HCT116 (cell line): ENCODE data around the gene MYOM1. TPM values are rescaled to one million over a fixed set of nuclear protein-coding genes. Genes with fewer than 3 reads are reported as not detected.
A peak's percentile ranks its signal among the peaks of the same experiment; 100 is the strongest.

Source experiments
- ATAC-seq: fragments of 200-7000 bp; cut with Tn5 transposase; 2 replicates; pipeline ENCODE4 v1.9.1; 2020; ENCODE audit warnings: mild to moderate bottlenecking, moderate library complexity
- BruUV-seq: library from RNA; stranded (reverse); fragments of 400-500 nt; replicated peaks from 2 replicates; lab custom pipeline; 2021; lab: Mats Ljungman, UMichigan
- CTCF ChIA-PET: fragments of 300-600 bp; sonication (Branson Sonifier 250); formaldehyde crosslinking; loops from one replicate; lab custom pipeline; 2021; ENCODE audit warnings: antibody characterized with exemption; lab: Charles Lee
- POLR2A ChIA-PET: fragments of 300-600, 350-600 bp; sonication (Branson Sonifier 250); formaldehyde crosslinking; loops from one replicate; lab custom pipeline; 2021; ENCODE audit warnings: antibody characterized with exemption; lab: Charles Lee
- RAD21 ChIA-PET, 2 experiments: fragments of 300-600 bp; sonication (Branson Sonifier 250); formaldehyde crosslinking; loops; one replicate each; lab custom pipeline; 2023; ENCODE audit warnings: low total read pairs in 2 of 2; ENCODE audit not compliant: uncharacterized antibody in 2 of 2, unreplicated experiment in 2 of 2, low non-redundant PET in 1 of 2; lab: Charles Lee
- DNase-seq: peaks from one replicate; pipeline ENCODE4 v3.0.0-alpha.2; 2010; ENCODE audit warnings: low read depth, low spot score
- H2AFZ ChIP-seq: fragments of 200-600 bp; shearing (Covaris generic), sonication (generic); 2 replicates; pipeline ENCODE4 v1.6.1; 2017; ENCODE audit warnings: low read depth, mixed run types, mixed read lengths, antibody characterized with exemption, low read length; ENCODE audit not compliant: poor library complexity, severe bottlenecking
- H3K27ac ChIP-seq: 2 replicates; pipeline ENCODE4 v1.5.1; 2012; ENCODE audit warnings: low read depth, low read length
- H3K27me3 ChIP-seq: fragments of 200-600 bp; sonication (generic); 2 replicates; pipeline ENCODE4 v1.6.1; 2016; ENCODE audit warnings: mixed run types, low read length, mixed read lengths; ENCODE audit not compliant: insufficient read depth
- H3K36me3 ChIP-seq, 2 experiments: fragments of 200-500 bp in 1 of 2; fragments of 200-600 bp in 1 of 2; sonication (Bioruptor generic) in 1 of 2; sonication (generic) in 1 of 2; 2 replicates each; pipeline versions ENCODE4 v1.5.1 to v1.6.1; 2014 to 2016; ENCODE audit warnings: low read length in 2 of 2, inconsistent platforms in 1 of 2, mixed read lengths in 1 of 2, mixed run types in 1 of 2; ENCODE audit not compliant: insufficient read depth in 2 of 2, control insufficient read depth in 1 of 2
- H3K4me1 ChIP-seq, 2 experiments: fragments of 200-600 bp in 1 of 2; sonication (generic) in 1 of 2; 2 replicates each; pipeline versions ENCODE4 v1.5.1 to v1.6.1; 2012 to 2017; ENCODE audit warnings: low read length in 2 of 2, inconsistent platforms in 1 of 2, mild to moderate bottlenecking in 1 of 2, mixed read lengths in 1 of 2, mixed run types in 1 of 2, moderate library complexity in 1 of 2; ENCODE audit not compliant: insufficient read depth in 2 of 2, control insufficient read depth in 1 of 2
- H3K4me2 ChIP-seq: fragments of 200-600 bp; sonication (generic); 2 replicates; pipeline ENCODE4 v1.6.1; 2017; ENCODE audit warnings: mixed run types, low read length, mixed read lengths
- H3K4me3 ChIP-seq, 2 experiments: fragments of 200-600 bp in 1 of 2; sonication (generic) in 1 of 2; replicated peaks in 1 of 2; 2 replicates each; pipeline ENCODE4 v1.5.1; 2011 to 2016; ENCODE audit warnings: low read length in 2 of 2, control low read depth in 1 of 2, low read depth in 1 of 2, mild to moderate bottlenecking in 1 of 2, mixed read lengths in 1 of 2, mixed run types in 1 of 2
- H3K79me2 ChIP-seq: fragments of 200-600 bp; sonication (generic); 2 replicates; pipeline ENCODE4 v1.6.1; 2017; ENCODE audit warnings: mild to moderate bottlenecking, mixed run types, low read length, moderate library complexity, mixed read lengths; ENCODE audit not compliant: insufficient read depth
- H3K9ac ChIP-seq: fragments of 200-600 bp; sonication (generic); 2 replicates; pipeline ENCODE4 v1.6.1; 2016; ENCODE audit warnings: low read length, mixed read lengths
- H3K9me2 ChIP-seq: fragments of 200-600 bp; sonication (generic), shearing (Covaris generic); 2 replicates; pipeline ENCODE4 v1.6.1; 2017; ENCODE audit warnings: mixed run types, mild to moderate bottlenecking, moderate library complexity; ENCODE audit not compliant: insufficient read depth
- H3K9me3 ChIP-seq, 2 experiments: fragments of 200-500 bp in 1 of 2; fragments of 200-600 bp in 1 of 2; sonication (Bioruptor generic) in 1 of 2; sonication (generic) in 1 of 2; 2 replicates each; pipeline ENCODE4 v1.6.1; 2014 to 2017; ENCODE audit warnings: low read length in 2 of 2, mixed read lengths in 2 of 2, inconsistent platforms in 1 of 2, low read depth in 1 of 2, mild to moderate bottlenecking in 1 of 2, mixed run types in 1 of 2, moderate library complexity in 1 of 2; ENCODE audit not compliant: control insufficient read depth in 1 of 2, insufficient read depth in 1 of 2
- H4K20me1 ChIP-seq: fragments of 200-600 bp; sonication (generic), shearing (Covaris generic); 2 replicates; pipeline ENCODE4 v1.6.1; 2017; ENCODE audit warnings: mixed run types, mild to moderate bottlenecking, moderate library complexity; ENCODE audit not compliant: insufficient read depth
- CEBPB ChIP-seq: IDR thresholded peaks from 2 replicates; pipeline ENCODE4 v1.6.1; 2012; ENCODE audit warnings: low read depth
- EGR1 ChIP-seq: IDR thresholded peaks from 2 replicates; pipeline ENCODE4 v1.6.1; 2012; ENCODE audit warnings: low read depth
- EZH2phosphoT487 ChIP-seq: fragments of 200-600 bp; IDR thresholded peaks from 2 replicates; pipeline ENCODE4 v1.6.1; 2018; ENCODE audit warnings: antibody characterized with exemption, borderline replicate concordance
- FOSL1 ChIP-seq: IDR thresholded peaks from 2 replicates; pipeline ENCODE4 v1.6.1; 2012; ENCODE audit warnings: low read depth
- SRF ChIP-seq: IDR thresholded peaks from 2 replicates; pipeline ENCODE4 v1.6.1; 2012; ENCODE audit warnings: low read depth
- ZNF274 ChIP-seq: fragments of 200-500 bp; sonication (Bioruptor generic); IDR thresholded peaks from 2 replicates; pipeline ENCODE4 v1.6.1; 2014; ENCODE audit warnings: mild to moderate bottlenecking, low read depth, low read length, inconsistent platforms
- intact Hi-C: fragments of 100-400 bp; cut with micrococcal nuclease; formaldehyde crosslinking; loops from 2 replicates; pipeline ENCODE4 v1.10.0; 2022
- total RNA-seq: library from RNA; stranded (reverse); gene quantifications from one replicate; pipeline ENCODE4 v1.2.1, GENCODE V29; 2021; ENCODE audit not compliant: unreplicated experiment
- TF ChIP-seq, protein P1 (sequence below): IDR thresholded peaks from 2 replicates; pipeline ENCODE4 v1.6.1; 2011; ENCODE audit warnings: mild to moderate bottlenecking, low read length, moderate library complexity; ENCODE audit not compliant: insufficient replicate concordance; ENCODE audit errors: extremely low read depth

Gene MYOM1
- total RNA-seq, 1 experiment from 2014 or later, result 0.52 TPM

DNA sequence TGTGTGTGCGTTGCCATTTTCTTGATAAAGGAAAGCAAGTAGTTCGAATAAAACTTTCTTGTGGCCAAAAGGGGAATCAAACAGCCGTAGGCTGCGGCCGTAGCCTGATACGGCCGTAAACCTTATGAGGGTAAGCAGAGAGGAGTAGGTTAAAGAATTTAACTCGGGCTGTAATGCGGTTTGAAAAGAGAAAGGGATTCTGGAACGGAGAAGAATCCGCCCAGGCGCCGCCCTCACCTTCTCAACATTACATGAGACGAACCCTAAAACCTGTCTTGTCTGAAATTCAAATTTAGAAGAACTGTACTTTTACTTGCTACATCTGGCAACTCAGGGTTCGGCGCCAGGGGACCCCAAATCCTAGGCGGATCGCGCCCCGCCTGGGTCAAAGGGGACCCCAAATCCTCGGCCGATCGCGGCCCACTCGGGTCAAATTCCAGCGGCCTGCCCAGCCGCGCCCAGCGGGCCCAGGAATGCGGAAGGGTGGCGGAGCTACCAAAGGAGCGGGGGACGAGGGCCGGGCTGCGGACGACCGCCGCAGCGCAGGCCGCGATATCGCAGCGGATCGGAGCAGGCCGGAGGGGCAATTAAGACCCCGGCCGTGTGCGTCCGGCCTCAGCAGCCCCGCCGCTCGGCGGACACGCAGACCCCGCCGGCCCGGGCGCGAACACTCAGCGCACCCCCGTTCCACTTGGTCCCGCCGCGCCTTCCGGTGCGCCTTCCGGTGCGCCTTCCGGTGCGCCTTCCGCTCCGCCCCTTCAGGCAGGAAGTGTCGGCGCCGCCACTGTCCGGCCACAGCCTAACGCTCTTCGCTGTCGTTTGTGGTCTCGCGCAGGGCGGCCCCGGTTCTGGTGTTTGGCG is 41.8 kb upstream of the MYOM1 start, which contains the start of gene MYL12B (continued):
- TF ChIP-seq, protein P1, sequence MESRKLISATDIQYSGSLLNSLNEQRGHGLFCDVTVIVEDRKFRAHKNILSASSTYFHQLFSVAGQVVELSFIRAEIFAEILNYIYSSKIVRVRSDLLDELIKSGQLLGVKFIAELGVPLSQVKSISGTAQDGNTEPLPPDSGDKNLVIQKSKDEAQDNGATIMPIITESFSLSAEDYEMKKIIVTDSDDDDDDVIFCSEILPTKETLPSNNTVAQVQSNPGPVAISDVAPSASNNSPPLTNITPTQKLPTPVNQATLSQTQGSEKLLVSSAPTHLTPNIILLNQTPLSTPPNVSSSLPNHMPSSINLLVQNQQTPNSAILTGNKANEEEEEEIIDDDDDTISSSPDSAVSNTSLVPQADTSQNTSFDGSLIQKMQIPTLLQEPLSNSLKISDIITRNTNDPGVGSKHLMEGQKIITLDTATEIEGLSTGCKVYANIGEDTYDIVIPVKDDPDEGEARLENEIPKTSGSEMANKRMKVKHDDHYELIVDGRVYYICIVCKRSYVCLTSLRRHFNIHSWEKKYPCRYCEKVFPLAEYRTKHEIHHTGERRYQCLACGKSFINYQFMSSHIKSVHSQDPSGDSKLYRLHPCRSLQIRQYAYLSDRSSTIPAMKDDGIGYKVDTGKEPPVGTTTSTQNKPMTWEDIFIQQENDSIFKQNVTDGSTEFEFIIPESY, result no peak
- TF ChIP-seq CEBPB, result no peak; the same call in 1 of the 2 replicates
- peak; percentile 40; the same call in 1 of the 2 replicates for TF ChIP-seq SRF
- TF ChIP-seq EZH2phosphoT487, result no peak

DNA sequence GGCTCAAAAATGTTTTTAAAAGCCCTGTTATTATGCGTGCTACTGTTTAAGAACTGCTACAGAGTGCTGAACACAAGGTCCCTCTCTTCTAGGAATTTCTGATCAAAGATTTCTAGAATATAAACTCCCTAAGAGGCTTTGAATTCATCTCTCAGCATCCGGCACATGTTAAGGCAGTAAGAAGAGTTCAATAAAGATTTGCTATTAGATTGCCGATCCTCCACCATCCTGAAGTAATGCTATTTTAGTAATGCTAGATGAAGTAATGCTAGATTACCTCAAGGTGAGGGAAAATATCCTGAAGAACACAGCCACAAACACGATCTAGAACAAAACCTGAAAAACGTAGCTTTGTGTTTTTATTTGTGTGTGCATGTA is 41.2 kb upstream of the MYOM1 start:
- H3K27ac ChIP-seq, result peak overlapping the region; percentile 89
- no peaks in the 10 kb centered on the region for H3K9me2 ChIP-seq
- H3K9me3 ChIP-seq, result no peaks in the 10 kb centered on the region
- POLR2A ChIA-PET, result interaction anchor here (1.1 to 3.2 kb wide), 3 partner anchors 10 to 405 kb away, joined by 4 to 20 read pairs (median 4); no protein-coding TSS in a partner anchor
- peaks cover 16 to 19% of the 10 kb centered on the region in 2 experiments; a peak in 3 of 4 replicates for H3K36me3 ChIP-seq
- intact Hi-C loops, result loop anchor here (5.0 kb wide), 2 partner anchors 186 to 331 kb away; no protein-coding TSS in a partner anchor
- RAD21 ChIA-PET, result interaction anchor here in 1 of 2 experiments (0.5 kb wide), 1 partner anchor 338 kb away, joined by 5 read pairs; no protein-coding TSS in a partner anchor
- H3K4me2 ChIP-seq, result peak overlapping the region; percentile 81
- peak overlapping the region; percentile 73 for H3K9ac ChIP-seq
- peak overlapping the region; percentile 79 to 90 for H3K4me3 ChIP-seq
- CTCF ChIA-PET, result no interaction called here
- no peak for DNase-seq
- no peaks in the 10 kb centered on the region for H3K27me3 ChIP-seq
- peaks cover 48% of the 10 kb centered on the region for H3K79me2 ChIP-seq
- no TSS peak for BruUV-seq
- H4K20me1 ChIP-seq, result peaks cover 30% of the 10 kb centered on the region; the same call in 1 of the 2 replicates
- H3K4me1 ChIP-seq, result peaks cover 32 to 40% of the 10 kb centered on the region in 2 experiments
- no peak overlapping the region for H2AFZ ChIP-seq
- TF ChIP-seq EZH2phosphoT487 (no peak), ZNF274 (no peak), FOSL1 (0 out of 2 replicates have a peak, but pooled peaks have one; percentile 15), EGR1 (no peak)
- no peak for ATAC-seq
